HG02759 (cell line): ENCODE measurements around the gene NET1.

Experiments
- ATAC-seq: cut with Tn5 transposase; IDR thresholded peaks from one replicate; pipeline ENCODE4 v1.9.1; 2021; ENCODE audit warnings: mild to moderate bottlenecking, moderate library complexity; ENCODE audit not compliant: unreplicated experiment

NET1 gene

GRCh38 chr10:5441106-5441505, 28.7 kb downstream of the NET1 start:
- no peak for ATAC-seq

DNA sequence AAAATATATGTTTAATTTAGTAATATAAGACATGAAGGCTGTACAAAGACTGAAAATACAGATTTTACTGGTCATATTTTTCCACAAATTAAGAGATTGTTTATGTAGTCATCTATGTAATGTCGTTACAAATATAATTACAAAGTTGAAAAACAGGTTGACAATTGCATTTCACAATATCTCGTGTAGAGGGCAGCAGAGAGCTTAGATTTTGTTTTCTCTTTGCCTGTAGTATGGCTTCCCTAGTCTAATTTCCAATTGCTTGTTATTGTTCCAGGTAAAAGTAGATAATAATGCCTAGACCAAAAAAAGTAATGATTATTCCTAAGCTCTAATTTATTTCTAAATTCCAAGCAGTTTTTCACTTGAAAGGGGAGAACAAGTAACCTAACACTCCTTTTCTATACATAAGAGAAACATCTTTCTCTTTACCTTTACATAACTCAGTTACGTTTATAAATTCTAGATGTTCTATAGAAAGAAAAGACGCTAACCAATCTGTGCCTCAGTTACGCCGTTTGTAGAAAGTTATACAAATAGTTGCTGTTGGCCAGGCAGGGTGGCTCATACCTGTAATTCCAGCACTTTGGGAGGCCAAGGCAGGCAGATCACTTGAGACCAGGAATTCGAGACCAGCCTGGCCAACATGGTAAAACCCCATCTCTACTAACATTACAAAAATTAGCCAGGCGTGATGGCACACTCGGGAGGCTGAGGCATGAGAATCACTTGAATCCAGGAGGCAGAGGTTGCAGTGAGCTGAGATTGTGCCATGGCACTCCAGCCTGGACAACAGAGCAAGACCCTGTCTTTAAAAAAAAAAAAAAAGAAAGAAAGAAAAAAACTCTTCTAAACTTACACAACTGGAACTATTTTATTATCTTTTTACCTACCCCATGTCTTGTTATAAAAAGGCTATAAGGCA, 30.0 kb downstream of the NET1 start:
- no peak for ATAC-seq

- peak; percentile 42 for ATAC-seq
Measured at GRCh38 chr10:5442990-5443370, 30.6 kb downstream of the NET1 start.

- peak; percentile 85 for ATAC-seq
Measured at GRCh38 chr10:5443429-5443828, 31.1 kb downstream of the NET1 start.

DNA sequence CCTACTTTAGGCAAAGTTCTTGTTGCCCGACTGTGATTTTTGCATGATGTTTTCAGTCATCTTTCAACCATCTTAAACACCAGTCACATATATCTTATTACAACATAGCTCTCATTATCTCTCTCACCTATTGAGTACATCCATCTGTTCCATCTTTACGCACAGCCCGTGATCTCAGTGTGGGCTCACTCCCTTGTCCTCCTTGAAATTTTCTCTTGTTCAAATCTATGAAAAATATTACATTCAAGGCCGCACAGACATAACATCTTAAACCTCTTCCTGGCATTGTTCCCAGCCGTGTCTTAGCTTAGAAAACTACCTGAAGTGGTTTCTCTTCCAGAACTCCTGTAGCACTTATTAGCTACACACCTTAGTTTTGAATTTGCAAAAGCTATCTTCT, 32.6 kb downstream of the NET1 start:
- no peak for ATAC-seq

DNA sequence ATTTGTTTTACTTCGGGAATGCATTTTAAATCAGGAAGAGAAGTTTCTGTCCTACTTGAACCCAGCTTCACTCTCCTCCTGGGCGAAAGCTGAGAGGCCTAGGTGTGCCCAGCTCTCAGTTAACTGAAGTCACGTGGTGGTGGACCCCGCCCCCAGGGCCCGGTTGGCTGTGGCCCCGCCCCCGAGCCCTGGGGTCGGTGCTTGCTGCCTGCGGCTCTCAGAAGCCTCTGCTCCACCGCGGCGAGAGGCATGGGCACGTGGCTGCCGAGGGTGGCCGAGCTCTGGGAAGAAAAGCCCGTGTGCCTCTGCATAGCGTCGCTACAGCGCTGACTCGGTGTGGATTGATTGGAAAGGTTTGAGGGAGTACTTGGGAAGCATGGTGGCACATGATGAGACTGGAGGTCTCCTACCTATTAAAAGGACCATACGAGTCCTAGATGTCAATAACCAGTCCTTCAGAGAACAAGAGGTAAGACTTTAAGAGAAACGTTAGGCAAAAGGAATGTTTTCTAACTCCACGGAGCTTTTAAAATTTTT, 34.1 kb downstream of the NET1 start:
- peak; percentile 40 for ATAC-seq

DNA sequence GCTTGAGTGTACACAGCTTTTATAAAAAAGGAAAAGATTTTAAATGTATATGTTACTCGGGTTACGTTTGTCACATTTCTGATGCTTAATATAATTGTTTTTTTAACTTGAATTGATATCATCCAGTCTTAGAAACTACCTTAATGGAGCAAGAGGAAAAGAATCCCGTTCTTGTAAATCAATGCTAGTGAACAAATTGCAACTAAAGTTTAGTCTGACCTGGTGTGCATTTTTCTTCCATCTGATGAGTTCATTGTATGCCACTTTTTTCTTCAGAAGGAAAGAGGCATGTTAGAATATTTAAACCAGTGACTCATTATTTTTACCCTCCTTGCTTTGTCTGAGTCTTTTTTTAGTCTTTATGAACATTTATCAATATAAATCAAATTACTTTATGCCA, 34.7 kb downstream of the NET1 start:
- no peak for ATAC-seq

DNA sequence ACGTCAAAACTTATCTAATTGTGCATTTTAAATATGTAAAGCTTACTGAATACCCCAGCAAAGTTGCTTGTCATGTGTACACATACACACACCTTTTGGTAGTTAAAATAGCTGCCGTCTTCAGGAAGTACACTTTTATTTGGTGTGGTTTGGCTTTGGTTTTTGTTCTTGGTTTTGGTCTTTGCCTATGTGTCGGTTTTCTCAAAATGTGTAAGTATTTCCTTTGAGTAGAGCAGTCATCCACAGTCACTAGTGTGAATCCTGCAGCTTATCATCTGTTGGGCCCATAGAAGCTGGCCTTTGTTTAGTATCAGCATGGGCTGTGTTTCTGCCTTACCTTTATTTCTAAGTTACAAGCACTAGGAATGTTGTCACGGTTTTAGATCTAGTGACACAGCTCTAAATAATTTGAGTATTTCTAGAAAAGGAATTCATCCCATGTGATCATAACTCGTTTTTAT, 35.3 kb downstream of the NET1 start:
- peak; percentile 48 for ATAC-seq

DNA sequence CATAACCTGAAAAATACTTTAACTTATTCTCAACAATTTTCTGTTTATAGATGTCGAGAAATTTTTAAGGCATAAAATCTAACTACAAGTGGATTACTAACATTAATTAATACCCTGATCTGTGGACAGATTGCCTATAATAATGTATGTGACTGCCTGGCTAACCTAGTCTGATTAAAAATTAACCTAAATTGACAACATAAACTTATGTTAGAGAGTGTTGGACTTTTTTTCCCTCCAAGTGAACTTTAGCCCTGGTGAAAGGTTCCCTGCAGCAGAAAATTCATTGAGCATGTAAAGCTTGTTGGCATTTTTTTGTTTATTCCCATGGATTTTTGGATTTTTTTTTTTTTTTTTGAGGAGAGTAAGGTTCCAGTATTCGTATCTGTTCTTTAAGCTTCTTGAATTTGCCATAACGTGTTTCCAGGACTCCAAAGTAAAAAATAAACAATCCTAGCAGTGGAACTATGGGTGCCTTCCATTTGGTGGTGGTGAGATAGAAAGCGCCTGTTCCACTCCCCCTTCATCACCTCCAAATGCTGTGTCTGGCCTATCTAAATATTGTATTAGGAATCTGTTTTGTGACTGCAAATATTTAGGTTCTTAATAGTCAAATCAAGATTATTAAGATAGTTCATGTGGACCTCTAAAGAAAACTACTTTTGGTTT, 36.1 kb downstream of the NET1 start:
- no peak for ATAC-seq

DNA sequence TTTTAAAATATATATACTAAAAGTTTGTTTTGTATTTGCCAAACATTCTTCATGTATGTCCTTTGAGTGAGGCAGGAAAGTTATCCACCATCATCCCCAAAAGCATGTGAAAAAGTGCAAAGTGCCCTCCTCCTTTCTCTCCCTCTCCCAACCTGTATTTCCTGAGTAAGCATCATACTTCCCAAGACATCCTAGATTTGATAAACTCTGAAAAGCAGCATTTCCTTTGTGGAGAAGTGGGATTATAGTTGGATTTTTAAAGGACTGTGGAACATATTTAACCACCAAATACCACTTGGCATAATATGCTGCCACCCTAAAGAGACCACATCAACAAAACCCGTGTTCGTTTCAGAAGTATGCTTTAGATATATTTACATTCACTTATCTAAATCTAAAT, 36.9 kb downstream of the NET1 start:
- no peak for ATAC-seq

DNA sequence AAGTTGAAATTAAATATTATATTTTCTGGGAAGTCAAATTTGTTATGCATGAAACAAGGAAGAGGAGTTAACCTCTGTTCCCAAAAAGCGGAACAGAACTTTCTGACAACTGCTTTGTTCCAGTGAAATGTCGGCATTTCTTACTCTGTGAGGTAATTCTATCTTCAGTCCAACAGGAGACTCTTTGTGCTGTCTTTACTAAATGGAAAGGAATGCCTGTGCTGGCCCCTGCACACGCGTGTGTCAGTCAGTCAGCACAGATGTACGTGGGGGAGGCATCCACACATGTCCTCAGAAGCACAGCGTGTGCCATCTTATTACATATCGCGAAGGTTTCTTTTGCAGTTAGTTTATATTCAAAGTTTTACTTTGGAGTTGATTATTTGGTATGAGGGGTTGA, 37.5 kb downstream of the NET1 start:
- no peak for ATAC-seq

DNA sequence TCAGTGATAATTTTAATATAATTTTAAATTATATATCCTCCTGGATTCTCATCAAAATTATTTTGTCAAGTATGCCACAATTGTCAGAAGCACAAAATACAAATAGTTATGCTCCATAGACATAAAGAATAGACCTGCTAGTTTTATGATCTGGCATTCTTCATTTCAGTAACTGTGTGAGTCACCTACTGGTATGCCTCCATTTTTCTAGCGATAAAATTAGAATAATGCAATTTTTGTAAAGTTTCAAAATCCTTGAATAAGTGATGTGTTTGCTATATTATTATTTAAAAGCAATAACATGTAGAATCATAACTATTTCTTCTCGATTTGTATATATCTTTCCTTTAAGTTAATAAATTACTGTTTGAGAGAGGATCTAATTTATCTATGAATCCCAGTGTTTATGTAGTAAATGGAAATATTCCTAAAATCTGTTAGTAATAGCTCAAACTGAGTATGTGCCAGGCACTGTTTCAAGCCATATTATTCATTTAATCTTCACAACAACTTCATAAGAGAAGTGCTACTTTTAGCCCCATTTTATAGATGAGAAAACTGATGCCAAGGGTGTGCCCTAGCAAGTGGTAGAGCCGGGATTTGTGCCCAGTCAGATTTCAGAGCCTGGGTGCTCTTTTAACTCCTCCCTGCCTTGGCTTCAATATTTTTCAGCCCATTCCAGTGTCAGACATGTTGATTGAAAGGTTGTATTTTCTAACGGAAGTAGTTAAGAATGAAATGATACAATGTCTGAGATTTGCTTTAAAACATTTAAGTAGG, 38.4 kb downstream of the NET1 start:
- ATAC-seq, result no peak

GRCh38 chr10:5453749-5454489, 41.6 kb downstream of the NET1 start:
- no peak for ATAC-seq

- no peak for ATAC-seq
Measured at GRCh38 chr10:5456563-5456962, 44.2 kb downstream of the NET1 start.

- ATAC-seq, result no peak
Measured at GRCh38 chr10:5457741-5458140, 45.4 kb downstream of the NET1 start.

GRCh38 chr10:5458425-5458824, 46.1 kb downstream of the NET1 start:
- no peak for ATAC-seq

DNA sequence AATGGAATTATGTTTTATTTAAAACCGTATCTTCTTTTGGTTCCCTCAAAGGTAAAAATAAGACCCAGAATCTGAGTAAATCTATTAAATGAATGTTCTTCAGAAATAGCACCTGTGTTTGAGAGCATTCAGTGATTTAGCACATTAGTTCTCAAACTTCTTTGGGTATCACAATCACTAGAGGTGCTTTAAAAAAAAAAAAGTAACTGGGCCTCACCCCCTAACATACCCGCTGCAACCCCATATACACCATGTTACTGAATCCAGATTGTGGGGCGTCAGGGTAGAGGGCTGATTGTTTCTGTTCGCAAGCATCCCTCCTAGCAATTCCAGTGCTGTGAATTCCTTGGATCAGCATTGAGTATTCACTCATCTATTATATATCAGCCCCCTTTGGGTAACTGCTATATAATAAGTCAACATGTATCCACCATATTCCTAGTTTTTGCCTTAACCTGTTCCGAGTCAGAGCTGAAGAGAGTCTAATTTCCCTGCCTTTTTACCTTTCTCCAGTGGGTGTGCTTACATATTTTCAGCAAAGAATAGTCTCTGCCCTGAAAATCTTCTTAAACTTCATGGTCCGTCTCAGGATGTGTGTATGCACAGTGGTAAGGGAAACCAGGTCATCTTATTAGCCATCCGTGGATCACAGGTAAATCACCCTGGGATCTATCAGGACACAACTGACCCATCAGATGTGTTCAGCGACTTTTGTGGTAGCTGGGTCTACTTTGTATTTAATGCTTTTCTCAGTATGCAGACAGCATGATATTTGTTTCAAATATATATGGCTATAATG, 46.8 kb downstream of the NET1 start:
- no peak for ATAC-seq

GRCh38 chr10:5460468-5461202, 48.3 kb downstream of the NET1 start:
- ATAC-seq, result no peak

DNA sequence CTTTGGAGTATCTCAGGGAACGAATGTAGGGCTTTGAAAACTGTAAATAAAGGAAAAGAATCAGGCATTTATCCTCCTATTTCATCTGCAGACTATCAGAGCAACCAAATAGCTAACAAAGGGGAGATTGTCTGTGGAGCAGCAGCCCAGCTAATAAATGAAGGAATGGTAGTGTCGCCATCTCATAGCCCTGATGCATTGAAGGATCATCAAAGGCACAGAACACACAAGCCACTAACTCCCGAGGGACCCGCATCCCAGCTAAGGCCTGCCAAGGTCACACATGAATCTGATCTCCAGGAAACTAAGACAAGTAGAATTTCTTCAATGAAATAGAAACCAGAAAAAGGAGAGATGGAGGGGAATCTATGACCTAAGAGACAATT, 48.8 kb downstream of the NET1 start:
- no peak for ATAC-seq
